BE2C (cell line): ENCODE data around the gene CNIH2.

Source experiments
- DNase-seq: peaks from one replicate; pipeline ENCODE4 v3.0.0-alpha.2; 2020
- H3K27me3 ChIP-seq: fragments of 250-450 bp; sonication (Bioruptor Pico); 2 replicates; pipeline ENCODE4 v1.5.1; 2020; ENCODE audit warnings: mild to moderate bottlenecking
- H3K36me3 ChIP-seq: fragments of 250-450 bp; sonication (Bioruptor Pico); 2 replicates; pipeline ENCODE4 v1.5.1; 2020; ENCODE audit warnings: mild to moderate bottlenecking
- H3K4me1 ChIP-seq: fragments of 250-450 bp; sonication (Bioruptor Pico); 2 replicates; pipeline ENCODE4 v1.5.1; 2020
- H3K4me3 ChIP-seq: 2 replicates; pipeline ENCODE4 v1.5.1; 2011; ENCODE audit warnings: low read depth, low read length
- H3K9me3 ChIP-seq: fragments of 250-450 bp; sonication (Bioruptor Pico); 2 replicates; pipeline ENCODE4 v1.5.1; 2020
- CTCF ChIP-seq: IDR thresholded peaks from 2 replicates; pipeline ENCODE4 v1.5.1; 2012; ENCODE audit warnings: mild to moderate bottlenecking, low read depth, low read length

Gene CNIH2

GRCh38 chr11:66282468-66283455 is 4.8 kb downstream of the CNIH2 start:
- peak; percentile 100 for DNase-seq
- Histone ChIP-seq H3K4me1 (peaks cover 29% of the 10 kb centered on the region), H3K27me3 (no peaks in the 10 kb centered on the region), H3K4me3 (no peak overlapping the region), H3K9me3 (no peaks in the 10 kb centered on the region), H3K36me3 (peaks cover 26% of the 10 kb centered on the region; the same call in 1 of the 2 replicates)
- peak; percentile 88 for TF ChIP-seq CTCF

DNA sequence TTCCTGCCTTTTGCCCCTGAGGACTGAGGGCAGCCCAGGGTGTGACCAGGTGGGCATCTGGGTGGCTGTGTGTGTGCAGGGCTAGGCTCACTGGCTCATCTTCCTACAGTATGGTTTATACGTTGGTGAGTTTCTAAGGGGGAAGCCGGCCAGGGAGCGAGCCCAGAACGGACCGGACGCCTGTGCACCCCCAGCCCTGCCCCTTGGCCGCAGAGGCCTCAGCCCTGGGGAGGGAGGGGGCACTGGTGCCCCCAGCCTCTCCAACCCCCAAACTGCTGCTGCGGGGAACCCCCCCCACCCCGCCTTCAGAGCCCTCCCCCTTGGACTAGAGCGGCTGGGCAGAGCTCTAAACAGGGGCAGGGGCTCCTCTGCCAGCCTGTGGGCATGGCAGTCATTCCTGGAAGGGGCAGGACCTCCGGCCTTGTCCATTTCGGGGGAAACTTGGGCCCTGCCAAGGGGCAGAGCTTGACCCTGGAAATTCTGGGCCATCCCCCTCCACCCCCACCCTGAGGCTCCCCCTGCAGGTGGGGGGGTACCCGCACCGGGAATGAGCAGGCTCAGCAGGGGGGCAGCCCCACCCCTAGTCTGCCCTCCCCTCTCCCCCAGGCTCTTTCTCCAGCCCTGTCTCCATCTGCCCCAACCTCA is 5.6 kb downstream of the CNIH2 start:
- TF ChIP-seq CTCF: no peak
- H3K36me3 ChIP-seq: peaks cover 26% of the 10 kb centered on the region; the same call in 1 of the 2 replicates
- H3K4me1 ChIP-seq: peaks cover 32% of the 10 kb centered on the region
- H3K9me3 ChIP-seq: no peaks in the 10 kb centered on the region
- DNase-seq: no peak
- H3K27me3 ChIP-seq: no peaks in the 10 kb centered on the region
- H3K4me3 ChIP-seq: no peak overlapping the region

- Histone ChIP-seq H3K9me3 (no peaks in the 10 kb centered on the region), H3K4me1 (peaks cover 32% of the 10 kb centered on the region), H3K27me3 (no peaks in the 10 kb centered on the region), H3K36me3 (peaks cover 26% of the 10 kb centered on the region; the same call in 1 of the 2 replicates), H3K4me3 (no peak overlapping the region)
- no peak for TF ChIP-seq CTCF
- DNase-seq: no peak
Measured at GRCh38 chr11:66284526-66285078, 6.6 kb downstream of the CNIH2 start.

DNA sequence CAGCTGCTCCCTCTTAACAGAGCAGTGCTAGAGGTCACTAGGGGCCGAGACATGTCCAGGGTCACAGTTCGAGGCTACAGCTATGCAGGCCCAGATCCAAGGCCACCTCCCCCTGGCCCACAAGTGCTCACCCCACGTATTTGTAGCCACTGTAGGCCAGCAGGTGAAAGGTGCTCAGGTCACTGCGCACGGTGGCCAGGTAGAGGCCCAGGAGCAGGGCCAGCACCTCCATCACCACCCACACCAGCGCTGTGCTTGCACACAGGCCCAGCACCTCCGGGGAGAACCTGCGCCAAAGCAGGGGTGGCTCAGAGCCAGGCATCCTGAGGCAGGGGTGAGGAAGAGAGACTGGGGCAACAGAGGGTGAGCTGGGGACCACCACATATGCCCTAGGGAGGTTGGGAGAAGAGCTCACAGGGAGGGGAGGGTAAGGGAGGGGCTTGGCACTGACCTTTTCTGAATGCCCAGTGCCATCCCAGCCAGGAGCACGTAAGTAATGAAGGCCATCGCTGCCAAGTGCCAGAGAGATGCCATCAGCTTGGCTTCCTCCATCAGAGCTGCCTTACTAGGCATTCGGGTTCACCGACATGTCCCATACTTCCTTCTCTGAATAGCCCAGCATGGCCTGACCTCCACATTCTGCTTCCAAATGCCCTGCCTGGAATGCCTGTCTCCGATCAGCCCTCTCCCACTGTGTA is 7.4 kb downstream of the CNIH2 start:
- H3K27me3 ChIP-seq: no peaks in the 10 kb centered on the region

DNA sequence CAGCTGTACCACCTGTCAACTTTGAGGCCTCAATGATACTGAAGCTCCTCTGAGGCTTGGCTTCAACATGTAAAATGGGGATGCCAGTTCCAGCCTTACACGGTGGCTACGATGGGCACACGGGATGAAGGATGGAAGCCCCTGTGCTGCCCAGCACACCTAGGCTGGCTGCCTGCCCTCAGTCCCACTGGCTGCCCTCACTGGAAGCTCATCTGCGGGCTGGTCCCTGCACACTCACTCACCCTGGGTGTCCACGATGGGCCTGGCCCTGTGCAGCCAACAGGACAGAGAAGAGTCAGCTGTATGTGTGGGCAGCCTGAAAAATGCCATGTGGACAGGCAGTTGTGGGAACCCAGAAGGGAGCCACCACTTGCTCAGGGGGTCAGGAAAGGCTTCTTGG is 8.7 kb downstream of the CNIH2 start:
- Histone ChIP-seq H3K36me3 (peaks cover 26% of the 10 kb centered on the region; the same call in 1 of the 2 replicates), H3K27me3 (no peaks in the 10 kb centered on the region), H3K4me1 (peaks cover 17% of the 10 kb centered on the region), H3K4me3 (no peak overlapping the region), H3K9me3 (no peaks in the 10 kb centered on the region)
- no peak for DNase-seq
- TF ChIP-seq CTCF: no peak

More for the DNA sequence above, 7.4 kb downstream of the CNIH2 start:
- peaks cover 26% of the 10 kb centered on the region; the same call in 1 of the 2 replicates for H3K36me3 ChIP-seq
- no peak for TF ChIP-seq CTCF
- peaks cover 25% of the 10 kb centered on the region for H3K4me1 ChIP-seq
- DNase-seq: no peak
- no peak overlapping the region for H3K4me3 ChIP-seq
- no peaks in the 10 kb centered on the region for H3K9me3 ChIP-seq
